ENCODE results near the gene C16orf74.
A peak's percentile ranks its signal among the peaks of the same experiment; 100 is the strongest.

The C16orf74 gene

DNA sequence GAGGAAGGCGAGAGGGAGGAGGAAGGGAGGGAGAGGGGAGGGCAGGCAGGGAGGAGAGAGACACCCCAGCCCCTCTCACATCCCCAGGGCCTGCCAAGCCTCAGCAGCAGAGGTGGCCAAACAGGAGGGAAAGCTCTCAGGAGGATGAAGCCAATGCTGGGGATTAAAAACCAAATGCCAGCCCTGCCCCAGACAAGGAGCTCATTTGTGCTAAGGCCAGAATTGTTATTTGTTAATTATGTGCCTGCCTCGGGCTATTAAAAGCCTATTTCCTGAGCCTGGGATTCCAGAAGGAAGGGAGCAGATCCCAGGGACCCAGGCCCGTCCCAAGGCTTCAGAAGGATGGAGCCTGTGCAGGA lies 34.2 kb downstream of the C16orf74 start:
- DNase-seq, result no peak

GRCh38 chr16:85716022-85716679 lies 34.7 kb downstream of the C16orf74 start:
- DNase-seq, result no peak

DNA sequence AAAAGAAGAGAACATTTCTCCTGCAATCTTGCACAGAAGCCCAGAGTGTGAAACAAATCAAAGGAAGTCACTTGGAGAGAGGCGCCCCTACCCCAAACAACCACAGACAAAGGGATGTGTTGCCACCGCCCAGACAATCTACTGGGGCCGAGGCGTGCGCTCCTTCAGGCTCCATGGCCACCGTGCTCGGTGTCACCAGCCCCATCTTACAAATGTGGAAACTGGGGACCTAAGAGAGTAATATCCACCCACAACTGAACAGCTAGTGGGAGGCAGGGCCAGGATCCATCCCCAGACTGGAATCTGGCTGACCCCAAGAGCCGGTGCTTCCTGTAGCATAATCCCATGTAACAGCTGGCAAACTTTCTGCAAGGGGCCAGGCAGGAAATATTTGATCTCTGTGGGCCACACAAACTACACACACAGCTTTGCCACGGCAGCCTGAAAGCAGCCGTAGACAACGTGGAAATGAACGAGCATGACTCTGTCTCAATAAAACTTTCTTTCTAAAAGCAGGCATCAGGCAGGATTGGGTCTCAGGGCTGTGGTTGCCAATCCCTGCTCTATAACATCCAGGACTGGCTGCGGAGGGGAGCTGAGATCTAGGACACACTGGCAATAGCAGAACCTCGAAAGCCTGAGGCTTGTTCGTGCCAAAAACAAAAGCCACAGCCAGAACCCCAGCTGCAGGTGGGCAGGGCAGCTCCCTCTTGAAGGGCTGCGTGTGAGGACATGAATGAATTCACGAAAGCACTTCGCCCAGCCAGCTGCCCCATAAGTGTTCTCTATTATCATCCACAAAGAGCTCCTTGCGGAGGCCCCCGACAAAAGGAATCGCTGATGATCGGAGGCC lies 35.5 kb downstream of the C16orf74 start:
- DNase-seq, result peak; percentile 89

DNA sequence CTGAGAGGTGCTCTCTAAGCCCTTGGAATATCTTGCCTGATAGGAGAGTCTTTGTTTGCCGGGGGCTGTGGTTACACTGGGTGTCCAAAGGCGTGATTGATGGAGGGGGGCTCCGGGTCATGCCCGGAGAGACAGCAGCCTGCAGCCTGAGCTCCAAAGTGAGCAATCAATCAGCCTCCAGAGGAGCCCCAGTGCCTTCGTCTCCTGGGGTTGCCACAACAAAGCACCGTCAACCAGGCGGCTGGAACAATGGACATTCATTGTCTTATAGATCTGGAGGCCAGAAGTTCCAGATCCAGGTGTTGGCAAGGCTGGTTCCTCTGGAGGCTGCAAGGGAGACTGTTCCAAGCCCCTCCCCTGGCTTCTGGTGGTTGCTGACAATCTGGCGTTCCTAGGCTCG lies 38.1 kb downstream of the C16orf74 start:
- no peak for DNase-seq

DNA sequence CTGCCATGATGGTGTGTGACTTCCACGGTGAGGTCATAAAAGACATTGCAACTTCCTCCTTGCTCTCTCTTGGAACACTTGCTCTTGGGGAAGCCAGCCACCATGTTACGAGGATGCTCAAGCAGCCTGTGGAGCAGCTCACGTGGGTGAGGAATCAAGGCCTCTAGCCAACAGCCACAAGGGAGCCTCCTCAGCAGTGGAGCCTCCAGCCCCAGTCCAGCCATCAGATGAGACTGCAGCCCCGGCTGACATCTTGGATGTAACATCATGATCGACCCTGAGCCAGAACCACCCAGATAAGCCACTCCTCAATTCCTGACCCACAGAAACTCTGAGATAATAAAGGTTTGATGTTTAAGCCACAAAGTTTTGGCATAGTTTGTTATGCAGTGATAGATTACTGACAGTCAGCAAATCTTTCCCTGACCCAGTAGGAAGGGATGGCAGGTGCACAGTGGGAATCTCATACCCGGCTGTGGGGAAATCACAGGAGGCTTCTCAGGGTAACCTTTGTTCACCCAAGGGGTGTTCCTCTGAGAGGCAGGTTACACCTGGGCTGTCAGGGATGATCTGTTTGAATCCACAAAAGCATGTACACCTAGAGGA lies 38.8 kb downstream of the C16orf74 start:
- DNase-seq, result no peak

DNA sequence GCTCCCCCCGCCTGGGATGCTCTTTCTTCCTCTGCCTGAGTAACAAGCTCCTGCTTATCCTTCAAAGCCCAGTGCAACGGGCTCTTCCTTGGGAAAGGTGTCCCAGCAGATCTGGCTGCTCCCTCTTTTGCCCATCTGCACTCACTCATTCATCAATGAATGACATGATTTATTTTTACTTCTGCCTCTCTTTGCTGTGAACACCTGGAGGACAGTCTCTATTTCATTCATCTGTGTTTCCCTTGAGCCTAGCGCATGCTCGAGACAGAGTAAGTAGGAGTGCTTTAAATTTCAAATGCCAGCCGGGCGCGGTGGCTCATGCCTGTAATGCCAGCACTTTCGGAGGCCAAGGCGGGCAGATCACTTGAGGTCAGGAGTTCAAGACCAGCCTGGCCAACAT lies 40.2 kb downstream of the C16orf74 start:
- peak; percentile 37 for DNase-seq

DNA sequence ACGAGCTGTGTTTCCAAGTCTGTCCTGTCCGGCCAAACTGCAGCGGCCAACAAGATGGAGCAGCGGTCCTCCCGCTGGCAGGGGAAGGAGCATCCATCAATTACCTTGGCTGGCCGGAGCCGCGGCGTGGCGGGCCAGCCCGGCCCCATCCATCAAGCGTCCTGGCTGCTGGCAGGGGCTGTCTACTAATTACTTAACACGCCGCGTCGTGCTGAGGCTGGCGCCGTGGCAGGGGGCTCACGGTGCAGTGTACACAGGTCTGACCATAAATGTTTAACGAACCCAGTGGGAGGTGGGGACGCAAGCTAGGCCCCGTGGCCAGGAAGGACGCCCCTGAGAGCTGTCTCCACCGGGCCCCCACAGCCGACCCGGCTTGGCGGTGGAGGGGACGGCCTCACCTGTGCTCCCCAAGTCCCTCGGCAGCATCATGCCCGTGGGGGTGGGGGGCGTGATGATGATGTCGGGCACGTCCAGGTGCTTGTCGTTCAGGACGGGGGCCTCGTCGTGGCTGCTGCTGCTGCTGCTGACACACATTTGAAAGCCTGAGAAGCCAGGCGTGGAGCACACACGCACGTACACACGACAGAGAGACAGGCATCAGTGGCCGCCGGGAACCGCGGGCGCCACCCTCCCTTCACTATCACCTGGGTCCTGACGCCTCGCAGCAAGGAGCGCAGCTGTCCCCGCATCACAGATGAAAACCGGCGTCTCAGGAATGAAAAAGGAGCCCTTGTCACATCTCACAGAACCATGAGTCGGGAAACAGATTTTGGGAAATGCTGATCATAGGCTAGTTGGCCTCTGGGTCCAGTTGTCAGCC lies 40.9 kb downstream of the C16orf74 start:
- no peak for DNase-seq

GRCh38 chr16:85708338-85708737 lies 42.6 kb downstream of the C16orf74 start:
- DNase-seq, result no peak

DNA sequence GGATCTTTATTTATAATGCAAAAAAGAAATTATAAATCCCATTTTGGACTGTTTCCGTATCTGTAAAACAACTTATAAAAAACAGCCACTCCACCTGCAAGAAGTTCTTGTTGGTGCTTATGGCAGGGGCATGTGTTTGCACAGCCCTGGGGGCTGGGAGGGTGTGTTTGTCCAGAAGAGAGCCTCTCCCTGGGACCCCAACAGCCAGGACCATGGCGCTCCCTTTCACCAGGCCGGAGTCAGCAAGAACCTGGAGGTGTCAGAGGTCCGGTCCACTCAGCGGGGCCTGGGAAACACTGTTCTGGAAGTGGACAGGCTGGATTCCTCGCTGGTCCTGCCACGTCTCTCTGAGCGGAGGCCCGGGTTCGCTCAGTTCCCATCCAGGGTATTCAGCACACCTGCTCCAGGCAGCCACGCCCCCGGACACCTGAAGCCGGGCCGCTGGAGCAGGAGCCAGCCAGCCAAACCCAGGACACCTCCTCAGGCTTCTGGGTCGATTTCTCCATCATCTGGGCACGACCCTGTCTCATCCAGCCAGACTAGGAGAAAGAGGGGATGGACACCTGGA lies 43.3 kb downstream of the C16orf74 start:
- DNase-seq, result no peak

DNA sequence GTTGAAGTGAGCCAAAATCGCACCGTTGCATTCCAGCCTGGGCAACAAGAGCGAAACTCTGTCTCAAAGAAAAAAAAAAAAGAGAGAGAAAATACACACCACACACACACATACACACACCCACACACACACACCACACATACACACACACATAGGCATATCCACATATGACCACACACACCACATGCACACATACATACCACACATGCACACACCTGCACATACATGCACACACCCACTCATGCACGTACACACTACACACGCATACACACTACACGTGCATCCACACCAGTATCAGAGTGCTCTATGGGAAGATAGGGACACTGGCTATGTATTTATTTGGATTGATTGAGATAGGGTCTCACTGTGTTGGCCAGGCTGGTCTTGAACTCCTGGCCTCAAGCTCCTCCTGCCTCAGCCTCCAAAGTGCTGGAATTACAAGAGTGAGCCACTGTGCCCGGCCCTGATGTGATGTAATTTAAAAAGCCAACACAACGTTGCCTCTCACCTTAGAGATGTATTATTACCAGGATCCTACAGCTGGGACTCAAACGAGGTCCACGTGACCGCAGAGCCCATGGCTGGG lies 44.4 kb downstream of the C16orf74 start:
- DNase-seq, result no peak

DNA sequence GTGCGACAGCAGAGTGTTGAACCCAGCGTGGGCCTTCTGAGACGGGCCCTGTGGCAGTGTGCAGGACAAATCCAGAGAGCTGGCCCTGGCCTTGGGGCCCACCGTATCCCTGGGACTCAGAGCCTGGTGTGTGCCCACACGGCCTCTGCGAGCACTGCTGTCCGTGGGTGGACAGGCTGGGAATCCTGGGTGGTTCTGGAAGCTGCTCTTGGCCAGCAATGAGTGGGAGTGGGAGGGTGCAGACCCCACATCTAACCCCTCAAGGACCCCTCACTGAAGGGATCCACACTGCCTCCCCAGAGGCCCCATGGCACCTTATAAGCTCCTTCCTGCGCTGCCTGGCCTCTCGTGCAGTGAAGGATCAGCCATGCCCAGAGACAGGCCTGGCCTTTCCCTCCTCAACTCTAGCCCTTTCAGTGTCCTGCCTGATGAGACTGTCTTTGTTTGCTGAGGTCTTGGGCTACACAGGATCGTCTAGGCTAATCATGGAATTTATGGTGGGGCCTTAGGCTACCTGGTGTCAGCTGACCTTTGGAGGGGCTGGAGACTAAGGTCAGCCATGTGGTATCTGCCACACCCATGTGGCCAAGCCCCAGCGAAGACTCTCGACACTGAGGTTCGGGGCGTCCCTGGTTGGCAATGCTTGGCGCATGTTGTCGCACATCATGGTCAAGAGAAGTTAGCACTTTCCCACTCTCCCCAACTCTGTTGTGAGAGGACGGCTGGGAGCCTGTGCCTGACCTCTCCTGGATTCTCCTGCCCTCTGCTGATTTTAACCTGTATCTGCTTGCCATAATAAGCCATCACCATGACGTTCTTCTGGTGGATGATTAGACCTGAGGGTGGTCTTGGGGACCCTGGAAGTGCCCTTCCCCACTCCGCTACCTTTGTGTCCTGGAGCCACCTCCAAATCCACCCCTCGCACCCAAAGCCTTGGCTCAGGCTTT lies 45.7 kb downstream of the C16orf74 start:
- DNase-seq, result no peak

GRCh38 chr16:85704011-85704410 lies 46.9 kb downstream of the C16orf74 start:
- DNase-seq, result no peak

DNA sequence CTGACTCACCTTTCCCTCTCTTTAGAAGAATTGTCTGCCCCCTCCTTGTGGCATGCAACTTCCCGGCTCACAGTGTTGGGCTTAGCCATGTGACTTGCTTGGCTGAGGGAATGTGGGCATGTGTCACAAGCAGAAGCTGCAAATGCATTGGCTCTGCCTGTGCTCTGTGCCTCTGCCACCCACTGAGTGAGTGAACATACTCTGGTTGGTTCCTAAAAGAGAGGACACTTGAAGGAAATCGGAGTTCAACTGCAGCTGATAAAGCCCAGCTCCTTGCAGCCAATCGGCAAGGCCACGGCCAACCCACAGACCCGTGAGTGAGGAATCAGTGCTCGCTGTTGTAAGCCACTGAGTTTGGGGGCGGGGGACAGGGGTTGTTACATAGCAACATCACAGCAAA lies 51.3 kb downstream of the C16orf74 start:
- no peak for DNase-seq

GRCh38 chr16:85698935-85699558 lies 51.8 kb downstream of the C16orf74 start:
- no peak for DNase-seq

GRCh38 chr16:85698459-85698891 lies 52.4 kb downstream of the C16orf74 start:
- no peak for DNase-seq

GRCh38 chr16:85697431-85697830 lies 53.5 kb downstream of the C16orf74 start:
- DNase-seq, result no peak

- DNase-seq, result no peak
These were observed 54.1 kb downstream of the C16orf74 start for GRCh38 chr16:85696781-85697180.

GRCh38 chr16:85695196-85696128 lies 55.4 kb downstream of the C16orf74 start:
- no peak for DNase-seq

DNA sequence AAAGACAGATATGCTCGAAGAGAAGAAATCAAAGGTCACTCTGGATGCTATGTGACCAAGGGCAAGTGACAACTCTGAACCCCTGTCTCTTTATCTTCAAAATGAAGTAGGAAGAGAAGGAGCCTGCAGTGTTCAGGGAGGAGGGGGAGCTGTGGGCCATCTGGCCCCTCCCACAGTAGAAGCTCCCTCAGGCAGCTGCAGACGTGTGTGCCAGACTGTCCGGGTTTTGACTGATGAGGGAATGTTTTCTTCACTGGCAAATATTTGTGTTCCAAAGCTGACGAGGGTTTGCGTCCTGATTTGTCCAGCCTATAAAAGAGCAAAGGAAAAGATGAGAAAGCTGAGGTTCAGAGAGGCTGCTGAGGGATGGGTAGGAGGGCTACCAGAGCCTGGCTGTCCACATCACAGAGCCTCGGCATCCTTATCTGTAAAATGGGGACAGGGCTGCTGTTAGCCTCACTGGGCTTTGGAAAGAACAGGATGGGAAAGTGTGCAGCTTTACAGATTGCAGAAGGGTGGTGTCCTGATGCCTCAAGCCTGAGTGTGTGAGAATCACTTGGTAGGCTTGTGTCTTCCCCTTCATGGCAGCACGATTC lies 60.3 kb downstream of the C16orf74 start:
- no peak for DNase-seq
